Lung (tissue), 12 donors: ENCODE measurements around the gene TRPC3. TPM values are rescaled to one million over a fixed set of nuclear protein-coding genes. Genes with fewer than 3 reads are reported as not detected.

Experiments used
- ATAC-seq: fragments of 200-7000 bp; cut with Tn5 transposase; one replicate; pipeline ENCODE4 v1.9.1; 2020; ENCODE audit warnings: moderate number of reproducible peaks; ENCODE audit not compliant: insufficient read depth, low FRiP score
- DNase-seq, 3 donors: peaks; one replicate each; pipeline ENCODE4 v3.0.0-alpha.2; 2013 to 2017
- H3K27ac ChIP-seq, 2 donors: one replicate each; pipeline ENCODE4 v1.5.1; 2013; ENCODE audit warnings: mild to moderate bottlenecking in 2 of 2, moderate library complexity in 2 of 2, control low read depth in 1 of 2, inconsistent platforms in 1 of 2, low read depth in 1 of 2, low read length in 1 of 2
- H3K27me3 ChIP-seq, 3 donors: one replicate each; pipeline ENCODE4 v1.5.1; 2013; ENCODE audit warnings: low read length in 2 of 3; ENCODE audit not compliant: control insufficient read depth in 3 of 3, insufficient read depth in 3 of 3
- H3K36me3 ChIP-seq, 4 donors: one replicate each; pipeline ENCODE4 v1.5.1; 2013; ENCODE audit warnings: low read length in 4 of 4, mild to moderate bottlenecking in 1 of 4, moderate library complexity in 1 of 4; ENCODE audit not compliant: control insufficient read depth in 4 of 4, insufficient read depth in 4 of 4
- H3K4me1 ChIP-seq, 5 donors: one replicate each; pipeline ENCODE4 v1.5.1; 2013; ENCODE audit warnings: low read length in 5 of 5, mild to moderate bottlenecking in 2 of 5, moderate library complexity in 1 of 5; ENCODE audit not compliant: control insufficient read depth in 5 of 5, insufficient read depth in 5 of 5
- H3K4me3 ChIP-seq: one replicate; pipeline ENCODE4 v1.5.1; 2013; ENCODE audit warnings: mild to moderate bottlenecking, control low read depth, moderate library complexity
- H3K9ac ChIP-seq, 2 donors: one replicate each; pipeline ENCODE4 v1.5.1; 2013; ENCODE audit warnings: low read length in 2 of 2, control low read depth in 1 of 2; ENCODE audit not compliant: insufficient read depth in 1 of 2
- H3K9me3 ChIP-seq, 4 donors: one replicate each; pipeline ENCODE4 v1.5.1; 2013; ENCODE audit warnings: low read length in 3 of 4, mild to moderate bottlenecking in 1 of 4, moderate library complexity in 1 of 4; ENCODE audit not compliant: control insufficient read depth in 4 of 4, insufficient read depth in 3 of 4
- CTCF ChIP-seq: IDR thresholded peaks from 2 replicates; pipeline ENCODE4 v1.5.1; 2012; ENCODE audit warnings: mild to moderate bottlenecking; ENCODE audit errors: control extremely low read depth, extremely low read depth
- WGBS, 2 donors: extraction: QIAGEN DNeasy Blood & Tissue Kit; methylation state at CpG; one replicate each; pipeline ENCODE4 v1.1.7; 2013; 5-methylcytosine and 5-hydroxymethylcytosine counted together
- polyA plus RNA-seq, 2 donors: library from polyadenylated mRNA; stranded (reverse); fragments of 200-250 nt; gene quantifications; one replicate each; pipeline ENCODE4 v1.2.1, GENCODE V29; 2013
- total RNA-seq, 2 donors: library from RNA; depleted of rRNA in 1 of 2; stranded (reverse); fragments of >200 nt in 1 of 2; gene quantifications; one replicate each; pipeline ENCODE4 v1.2.1, GENCODE V29; 2014 to 2021
- donor health status: control.
- donor health status: control.
- donor health status: Bipolar disorder and iron deficiency.
- donor health status: healthy.
- donor health status: DM: yes; HTN: yes; CAD: no.

Gene TRPC3
- total and polyA plus RNA-seq, 4 donors: 0.39 to 6.3 (median 0.57) TPM

GRCh38 chr4:121968859-121969258 is 17.0 kb upstream of the TRPC3 start:
- no peaks in the 10 kb centered on the region for H3K27me3 ChIP-seq
- no peak overlapping the region for H3K27ac ChIP-seq
- WGBS, 2 donors: 74 to 90% methylated on average over 1 of the region's 1 CpG
- ATAC-seq (no peak), DNase-seq (no peak)
- H3K9me3 ChIP-seq: no peaks in the 10 kb centered on the region
- no peak overlapping the region for H3K4me3 ChIP-seq
- TF ChIP-seq CTCF: no peak
- peaks cover 0 to 6% (median 0%) of the 10 kb centered on the region in 5 donors for H3K4me1 ChIP-seq
- H3K36me3 ChIP-seq: no peaks in the 10 kb centered on the region
- H3K9ac ChIP-seq: no peak overlapping the region

- no peaks in the 10 kb centered on the region for H3K36me3 ChIP-seq
- no peaks in the 10 kb centered on the region for H3K4me1 ChIP-seq
- no peak overlapping the region for H3K9ac ChIP-seq
- no peaks in the 10 kb centered on the region for H3K27me3 ChIP-seq
- DNase-seq (no peak), ATAC-seq (no peak)
- no peaks in the 10 kb centered on the region for H3K9me3 ChIP-seq
- TF ChIP-seq CTCF: no peak
- H3K4me3 ChIP-seq: no peak overlapping the region
- 97 to 100% methylated on average over 1 of the region's 1 CpG for WGBS, 2 donors
- H3K27ac ChIP-seq: no peak overlapping the region
Measured at GRCh38 chr4:121964958-121965357, 13.1 kb upstream of the TRPC3 start.

GRCh38 chr4:121960818-121961217 is 9.0 kb upstream of the TRPC3 start:
- 68 to 70% methylated on average over 1 of the region's 1 CpG for WGBS, 2 donors
- no peak overlapping the region for H3K9ac ChIP-seq
- H3K9me3 ChIP-seq: no peaks in the 10 kb centered on the region
- no peak for DNase-seq
- no peak overlapping the region for H3K4me3 ChIP-seq
- H3K27ac ChIP-seq: no peak overlapping the region
- H3K27me3 ChIP-seq: no peaks in the 10 kb centered on the region
- no peaks in the 10 kb centered on the region for H3K4me1 ChIP-seq
- TF ChIP-seq CTCF: no peak
- ATAC-seq: no peak
- H3K36me3 ChIP-seq: no peaks in the 10 kb centered on the region

GRCh38 chr4:121958777-121959176 is 6.9 kb upstream of the TRPC3 start:
- no peak for TF ChIP-seq CTCF
- H3K9me3 ChIP-seq: no peaks in the 10 kb centered on the region
- no peaks in the 10 kb centered on the region for H3K4me1 ChIP-seq
- H3K36me3 ChIP-seq: no peaks in the 10 kb centered on the region
- H3K27me3 ChIP-seq: peaks cover 0 to 4% (median 0%) of the 10 kb centered on the region in 3 donors
- DNase-seq (no peak), ATAC-seq (no peak)
- H3K27ac ChIP-seq: no peak overlapping the region
- H3K4me3 ChIP-seq: no peak overlapping the region
- H3K9ac ChIP-seq: no peak overlapping the region
- 73 to 77% methylated on average over 2 of the region's 2 CpGs for WGBS, 2 donors
